GM19240 (cell line): ENCODE data around the gene CX3CR1.
"Not testable (repeated sequence)": the region's sequence is repeated elsewhere in the genome, so short reads cannot be mapped to it uniquely, and the experiment has no call there.

Experiments
- DNase-seq: peaks from one replicate; pipeline ENCODE4 v3.0.0; 2011; ENCODE audit warnings: low spot score; ENCODE audit not compliant: insufficient read length

Gene CX3CR1

DNA sequence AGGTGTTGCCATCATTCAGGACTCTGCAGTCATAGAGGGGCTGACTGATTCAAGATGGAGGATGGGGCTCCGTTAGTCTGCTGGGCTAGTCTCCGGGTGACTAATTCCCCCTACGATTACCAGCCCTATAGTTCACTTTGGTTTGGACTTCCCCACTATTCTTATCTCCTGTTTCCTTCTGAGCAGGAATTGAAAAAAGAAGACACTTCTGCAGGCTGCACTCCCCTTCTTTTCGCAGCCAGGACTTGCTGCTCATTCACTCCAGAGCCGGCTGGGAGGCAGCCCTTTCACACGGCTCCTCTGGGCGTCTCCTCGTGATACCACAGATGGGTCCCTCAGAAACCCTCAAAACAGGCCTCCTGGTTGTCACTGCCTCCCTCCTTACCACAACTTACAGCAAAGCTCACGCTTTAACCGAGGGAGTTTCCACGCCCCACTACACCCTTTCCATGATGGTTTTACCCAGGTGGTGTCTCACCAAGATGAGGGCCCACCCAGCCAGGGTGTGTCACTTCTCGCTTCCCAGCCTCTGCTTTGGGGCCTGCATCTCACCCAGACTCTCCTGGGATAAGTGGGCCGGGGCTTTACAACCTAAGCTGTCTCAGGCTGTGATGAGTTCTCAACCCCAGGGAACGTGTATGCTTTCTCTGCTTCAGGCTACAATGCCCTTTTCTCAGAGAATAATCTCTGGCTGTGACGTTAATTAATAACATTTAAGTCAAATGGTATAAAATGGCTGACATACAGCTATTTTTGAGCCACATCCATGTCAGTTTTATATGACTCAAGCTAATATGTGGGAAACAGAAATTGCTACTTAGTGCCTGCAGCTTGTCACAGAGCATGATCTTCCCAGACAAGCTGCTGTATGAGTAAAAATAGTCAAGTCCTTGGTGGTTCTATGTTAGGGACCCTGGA, 11.9 kb downstream of the CX3CR1 start:
- DNase-seq, result no peak

DNA sequence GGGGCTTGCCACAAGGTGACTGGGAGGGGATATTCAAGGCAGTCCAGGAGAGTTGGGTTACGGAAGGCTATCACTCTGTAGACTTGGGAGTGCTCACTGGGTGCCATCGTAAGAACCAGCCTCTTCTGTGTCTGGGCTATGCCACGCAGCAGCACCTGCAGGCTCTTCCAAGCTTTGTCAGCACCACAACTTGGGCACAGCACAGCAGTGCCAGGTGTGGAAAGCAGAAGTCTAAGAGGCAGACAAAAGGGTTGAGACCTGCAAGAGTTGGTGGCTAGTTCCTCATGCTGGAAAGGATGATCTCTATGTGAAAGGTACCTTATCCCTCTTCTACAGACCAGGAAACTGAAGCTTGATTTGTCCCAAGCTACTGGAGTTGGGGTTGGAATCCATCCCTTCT, 15.8 kb downstream of the CX3CR1 start:
- no peak for DNase-seq

DNA sequence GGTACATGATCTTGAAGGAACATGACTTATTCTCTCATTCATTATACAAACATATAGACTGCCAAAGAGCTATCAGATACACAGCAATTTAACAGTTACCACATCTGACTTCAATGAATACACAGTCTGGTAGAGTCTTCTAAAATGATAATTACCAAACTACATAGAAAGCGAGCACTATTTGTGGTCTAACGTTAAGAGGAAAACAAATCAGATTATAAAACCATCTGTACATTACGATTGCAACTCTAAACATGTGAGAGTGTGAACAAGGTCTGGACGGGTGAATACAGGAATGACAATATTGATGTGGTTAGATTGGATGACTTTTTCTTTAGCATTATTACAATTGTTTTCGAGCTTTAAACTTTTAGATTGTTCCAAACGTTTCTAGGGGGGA, 16.3 kb downstream of the CX3CR1 start:
- no peak for DNase-seq

DNA sequence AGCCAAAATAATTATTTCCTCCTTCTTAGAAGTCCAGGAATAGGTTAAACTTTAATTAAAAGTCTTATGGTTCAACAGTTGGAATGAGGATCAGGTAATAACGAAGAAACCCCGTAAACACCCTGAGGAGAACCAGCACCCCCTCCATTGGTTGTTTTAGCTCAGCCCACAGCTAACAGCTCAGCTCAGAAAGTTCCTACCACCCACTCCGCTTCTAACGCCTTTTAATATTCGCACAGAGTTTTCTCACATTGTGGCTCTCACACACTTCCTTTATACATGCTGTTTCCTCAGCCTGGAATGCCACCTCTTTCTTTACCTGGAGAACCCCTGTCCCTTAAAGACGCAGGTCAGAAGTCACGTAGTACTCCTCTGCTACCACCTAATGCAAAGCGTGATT, 17.0 kb downstream of the CX3CR1 start:
- DNase-seq, result no peak

DNA sequence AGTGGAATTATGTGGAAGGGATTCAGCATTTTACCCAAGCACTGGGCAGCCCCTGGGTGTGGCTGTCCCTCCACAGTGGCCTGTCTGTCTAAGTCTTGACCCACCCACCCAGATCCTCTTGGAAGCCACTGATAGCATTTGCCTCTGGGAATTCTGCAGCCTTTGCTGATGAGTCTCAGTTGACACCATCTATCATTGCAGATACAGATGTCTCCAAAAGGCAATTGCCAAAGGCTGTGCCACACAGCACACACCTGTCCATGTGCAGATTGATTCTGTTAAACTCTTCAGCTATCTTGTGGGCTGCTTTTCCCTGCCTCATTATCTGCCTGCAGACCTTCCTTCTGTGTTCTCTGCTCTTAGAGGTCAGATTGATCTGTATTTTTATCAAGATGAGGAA, 18.1 kb downstream of the CX3CR1 start:
- DNase-seq, result no peak

DNA sequence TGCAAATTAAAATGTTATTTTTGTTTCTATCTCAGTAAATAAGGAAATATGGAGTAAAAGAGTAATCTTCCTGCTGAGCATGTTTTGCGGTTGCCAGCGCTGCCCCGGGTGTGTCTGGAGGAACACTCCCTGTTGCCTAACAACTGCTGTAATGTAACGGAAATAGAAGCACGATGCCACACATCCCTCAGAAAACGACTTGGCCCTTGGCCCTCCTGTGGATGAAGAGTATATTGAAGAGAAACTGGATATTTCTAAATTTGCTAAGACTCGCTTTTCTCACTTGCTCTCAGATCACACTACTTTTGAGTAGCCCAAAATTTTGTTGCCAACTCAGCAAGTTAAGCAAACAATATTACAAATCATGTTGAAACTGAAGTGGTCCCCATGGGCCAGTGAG, 18.9 kb downstream of the CX3CR1 start:
- peak; percentile 49 for DNase-seq

DNA sequence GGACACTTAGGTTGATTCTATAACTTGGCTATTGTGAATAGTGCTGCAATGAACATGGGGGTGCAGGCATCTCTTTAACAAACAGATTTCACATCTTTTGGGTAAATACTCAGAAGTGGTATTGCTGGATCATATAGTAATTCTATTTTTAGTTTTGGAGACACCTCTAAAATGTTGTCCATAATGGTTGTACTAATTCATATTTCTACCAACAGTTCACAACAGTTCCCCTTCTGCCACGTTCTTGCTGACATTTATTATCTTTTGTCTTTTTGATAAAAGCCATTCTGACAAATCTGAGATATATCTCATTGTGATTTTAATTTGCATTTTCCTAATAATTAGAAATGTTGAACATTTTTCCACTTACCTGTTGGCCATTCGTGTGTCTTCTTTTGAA, 19.5 kb downstream of the CX3CR1 start:
- no peak for DNase-seq

DNA sequence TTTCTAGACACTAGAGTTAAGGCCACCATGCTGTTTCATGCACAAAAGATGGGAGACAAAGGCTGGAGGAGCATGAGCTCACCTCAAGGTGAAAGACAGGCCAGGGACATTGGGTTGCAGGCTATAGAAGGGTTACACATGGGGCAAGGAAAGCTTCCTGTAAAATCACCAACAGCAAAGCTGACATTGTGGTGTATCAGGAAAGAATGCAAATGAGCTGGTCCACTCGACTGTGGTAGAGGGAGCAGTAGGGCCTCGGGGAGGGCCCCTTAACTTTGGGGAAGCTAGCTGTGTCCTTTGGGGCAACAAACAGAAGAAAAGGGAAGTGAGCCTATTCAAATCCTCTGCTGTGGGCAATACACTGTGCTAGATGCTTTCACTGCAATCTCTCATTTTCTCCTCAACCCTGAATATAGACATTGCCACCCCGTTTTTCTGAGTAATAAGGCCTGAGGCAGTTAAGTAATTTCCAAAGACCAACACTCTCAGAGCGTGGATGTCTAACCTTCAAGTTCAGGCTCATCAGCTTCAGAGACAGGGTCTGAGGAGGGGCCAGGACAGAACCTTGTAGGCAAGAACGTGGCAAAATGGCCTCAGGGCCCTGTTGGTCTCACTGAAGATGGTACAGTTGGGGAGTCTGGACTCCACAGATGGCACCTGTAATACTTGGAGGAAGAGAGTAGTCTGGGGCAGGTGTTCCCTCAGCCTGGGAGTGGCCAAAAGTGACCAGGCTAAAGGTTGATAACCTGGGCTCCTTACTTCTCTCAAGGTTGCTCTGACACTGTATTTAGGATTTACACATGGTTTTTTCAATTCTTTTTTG, 24.1 kb downstream of the CX3CR1 start:
- peak; percentile 53 for DNase-seq

DNA sequence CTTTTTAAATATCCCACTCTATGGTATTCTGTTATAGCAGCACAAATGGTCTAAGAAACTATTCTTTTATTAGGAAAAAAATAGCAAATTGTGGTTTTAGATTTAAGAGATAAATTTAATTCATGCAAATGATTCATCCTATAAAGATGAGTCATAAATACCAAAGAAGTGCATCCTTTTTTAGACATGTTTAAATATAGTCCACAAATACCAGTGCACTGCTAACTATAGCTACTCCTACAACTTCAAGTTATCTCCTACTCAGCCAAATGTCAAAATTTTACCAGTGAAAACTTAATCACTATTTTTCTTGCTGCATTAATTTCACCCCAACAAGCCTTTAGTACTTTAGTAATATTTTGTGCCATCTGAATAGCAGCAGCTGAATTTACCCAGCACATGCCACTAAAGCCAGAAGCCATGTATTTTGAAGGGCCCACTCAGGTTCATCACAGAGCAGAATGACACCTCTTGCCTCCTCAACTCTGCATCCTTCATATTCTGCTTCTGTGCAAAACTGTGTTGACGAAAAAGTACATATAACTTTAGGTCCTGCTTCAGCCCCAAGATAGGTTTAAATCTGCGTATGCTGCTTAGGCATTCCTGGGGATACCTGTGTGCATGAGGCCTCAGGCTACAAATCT, 24.9 kb downstream of the CX3CR1 start:
- DNase-seq, result no peak

DNA sequence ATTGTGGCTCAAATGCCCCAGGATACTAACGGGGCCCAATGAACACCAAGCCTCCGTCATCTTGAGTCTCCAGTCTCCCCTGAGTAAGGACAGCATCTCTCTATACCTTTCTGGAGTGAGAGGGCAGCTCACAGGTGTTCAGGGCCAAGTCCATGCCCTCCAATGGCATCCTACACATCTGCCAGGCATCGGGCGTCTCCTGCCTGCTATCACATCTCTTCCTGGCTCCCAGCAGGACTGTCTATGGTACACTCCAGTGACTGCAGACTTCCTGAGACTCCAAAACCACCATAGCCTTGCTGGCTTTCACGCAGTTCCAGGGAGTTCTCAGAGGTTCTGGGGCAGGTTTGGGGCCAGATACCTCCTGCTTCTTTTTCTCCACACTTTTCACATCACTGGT, 28.3 kb downstream of the CX3CR1 start:
- no peak for DNase-seq

DNA sequence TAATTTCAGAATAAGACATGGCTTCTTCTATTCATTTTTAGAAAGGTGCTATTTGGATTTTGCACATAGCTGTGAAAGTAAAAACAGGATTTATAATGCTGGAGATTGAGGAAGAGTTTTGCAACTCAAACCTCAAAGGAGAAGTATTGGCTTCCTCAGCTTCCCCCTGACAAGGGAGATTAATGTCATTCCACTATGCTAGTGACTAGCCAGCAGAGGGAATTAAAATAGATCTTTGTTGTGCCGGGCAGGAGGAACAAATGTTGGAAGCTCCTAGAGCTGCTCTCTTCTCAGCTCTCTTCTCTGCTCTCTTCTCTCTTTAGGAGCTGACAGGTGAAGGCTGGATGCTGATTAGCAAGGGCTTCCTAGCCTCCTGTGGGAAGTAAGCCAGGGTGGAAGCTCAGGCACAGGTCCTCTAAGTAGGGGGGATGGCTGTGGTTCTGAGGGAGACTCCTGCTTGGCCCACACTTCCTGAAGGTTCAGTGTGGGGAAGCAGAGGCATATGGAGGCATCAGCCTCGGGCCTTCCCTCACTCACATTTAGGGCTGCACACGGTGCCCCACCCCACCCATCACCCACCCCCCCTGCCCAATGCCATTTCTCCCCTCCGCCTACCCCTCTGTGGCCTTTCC, 29.6 kb downstream of the CX3CR1 start:
- DNase-seq, result no peak

DNA sequence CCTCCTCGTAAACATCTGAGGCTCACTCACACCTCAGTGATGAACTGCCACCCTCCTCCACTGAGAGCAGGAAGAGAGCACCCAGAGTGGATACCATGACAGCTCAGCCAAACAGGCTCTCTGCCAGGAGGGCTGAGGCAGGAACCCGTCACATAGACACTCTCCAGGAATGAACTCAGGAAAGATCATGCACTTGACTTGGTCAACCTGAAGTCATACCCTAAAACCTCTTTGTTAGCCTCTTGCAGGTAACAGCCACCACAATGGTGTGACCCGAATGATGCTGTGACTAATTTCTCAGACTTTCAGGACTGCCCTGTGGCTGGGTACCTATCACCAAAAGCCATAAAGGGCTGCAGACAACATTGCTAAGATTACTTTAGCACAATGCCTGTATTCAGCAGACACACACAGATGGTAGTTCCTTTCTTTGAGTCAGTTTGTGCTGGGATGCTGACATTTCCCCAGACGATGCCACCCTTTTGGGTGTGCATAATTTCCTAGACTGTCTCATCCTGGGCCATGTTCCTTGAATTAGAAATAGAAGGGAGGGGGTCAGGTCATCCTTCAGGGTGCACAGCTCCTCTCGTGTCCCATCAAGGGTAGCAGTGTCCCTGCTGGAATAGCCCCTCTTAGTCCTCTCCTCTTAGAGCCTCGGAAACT, 30.3 kb downstream of the CX3CR1 start:
- no peak for DNase-seq

DNA sequence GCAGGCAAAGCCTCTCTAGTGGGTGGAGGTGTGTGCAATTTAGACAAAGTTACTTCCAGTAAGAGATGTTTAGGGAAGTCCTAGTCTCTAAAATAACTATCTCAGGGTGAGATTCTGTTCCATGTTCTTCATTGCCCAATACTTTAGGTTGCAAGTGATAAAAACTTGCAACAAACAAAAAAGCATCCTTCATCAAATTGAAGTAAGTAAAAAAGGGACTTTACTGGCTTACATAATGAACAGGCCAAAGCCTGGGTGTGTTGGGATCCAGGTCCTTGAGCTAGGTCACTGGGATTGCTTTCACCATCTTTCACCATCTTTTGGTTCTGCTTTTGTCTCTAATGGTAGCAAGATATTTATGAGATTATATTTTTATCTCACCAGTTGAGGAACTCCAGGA, 38.3 kb downstream of the CX3CR1 start:
- no peak for DNase-seq

DNA sequence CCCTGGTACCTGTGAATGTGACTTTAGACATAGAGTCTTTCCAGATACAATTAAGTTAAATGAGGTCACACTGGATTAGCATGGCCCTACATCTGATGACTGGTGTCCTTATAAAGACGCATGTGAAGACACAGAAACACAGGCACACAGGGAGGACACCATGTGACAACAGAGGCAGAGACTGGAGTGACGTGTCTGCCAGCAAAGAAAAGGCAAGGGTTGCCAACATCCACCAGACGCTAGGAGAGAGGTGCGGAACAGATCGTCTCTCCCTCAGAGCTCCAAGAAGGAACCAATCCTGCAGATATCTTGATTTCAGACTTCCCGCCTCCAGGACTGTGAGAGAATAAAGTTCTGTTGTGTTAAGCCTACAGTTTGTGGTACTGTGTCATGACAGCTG, 42.8 kb downstream of the CX3CR1 start:
- no peak for DNase-seq

DNA sequence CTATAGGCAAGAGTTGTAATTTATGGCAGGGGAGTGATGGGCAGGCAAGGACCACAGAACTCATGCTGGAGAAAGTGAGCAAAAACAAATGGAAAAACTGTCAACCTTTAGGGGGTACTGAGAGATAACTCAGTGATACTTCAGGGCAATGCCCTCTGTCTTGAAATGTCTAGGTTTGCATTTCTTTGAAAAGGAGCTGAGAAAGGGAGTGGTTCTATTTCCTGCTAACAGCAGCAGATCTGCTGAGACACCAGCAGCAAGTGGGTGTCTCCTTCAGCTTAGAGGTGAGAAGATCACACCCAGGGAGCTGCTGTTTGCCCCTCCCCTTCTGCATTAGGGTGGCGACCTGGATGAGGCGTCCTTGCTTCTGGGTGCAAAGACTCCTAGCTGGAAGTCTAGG, 45.2 kb downstream of the CX3CR1 start:
- no peak for DNase-seq

DNA sequence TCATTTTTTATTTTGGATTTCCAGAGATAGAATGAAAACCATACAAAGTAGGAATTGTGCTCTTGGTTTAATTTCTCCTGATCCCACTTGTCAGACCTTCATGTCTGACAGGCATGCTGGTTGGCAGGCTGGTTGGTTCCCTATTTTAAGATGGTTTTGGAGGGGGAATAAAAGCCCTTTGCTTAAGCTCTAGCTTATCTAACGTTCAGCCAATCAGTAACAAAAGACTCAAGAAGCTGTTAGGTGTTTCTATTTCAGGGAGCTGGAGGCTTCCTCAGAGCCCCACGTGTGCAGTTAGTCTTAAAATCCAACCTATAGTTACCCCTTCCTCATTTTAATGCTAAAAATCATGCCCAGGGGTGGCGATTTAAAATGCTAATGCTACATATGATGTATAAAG, 47.0 kb downstream of the CX3CR1 start:
- no peak for DNase-seq

DNA sequence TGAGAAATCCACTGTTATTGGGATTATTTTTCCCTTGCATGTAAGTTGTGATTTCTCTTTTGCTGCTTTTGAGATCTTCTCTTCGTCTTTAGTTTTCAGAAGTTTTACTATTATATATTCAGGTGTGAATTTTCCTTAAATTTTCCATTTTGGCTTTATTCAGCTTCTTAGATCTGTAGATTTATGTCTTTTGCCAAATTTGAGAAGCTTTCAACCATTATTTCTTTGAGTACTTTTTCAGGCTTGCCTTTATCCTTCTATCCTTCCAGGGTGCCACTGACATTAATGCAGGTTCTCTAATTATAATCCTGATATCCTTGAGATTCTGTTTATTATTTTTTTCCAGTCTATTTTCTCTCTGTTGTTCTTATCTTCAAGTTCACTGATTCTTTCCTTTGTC, 49.4 kb downstream of the CX3CR1 start:
- no peak for DNase-seq

DNA sequence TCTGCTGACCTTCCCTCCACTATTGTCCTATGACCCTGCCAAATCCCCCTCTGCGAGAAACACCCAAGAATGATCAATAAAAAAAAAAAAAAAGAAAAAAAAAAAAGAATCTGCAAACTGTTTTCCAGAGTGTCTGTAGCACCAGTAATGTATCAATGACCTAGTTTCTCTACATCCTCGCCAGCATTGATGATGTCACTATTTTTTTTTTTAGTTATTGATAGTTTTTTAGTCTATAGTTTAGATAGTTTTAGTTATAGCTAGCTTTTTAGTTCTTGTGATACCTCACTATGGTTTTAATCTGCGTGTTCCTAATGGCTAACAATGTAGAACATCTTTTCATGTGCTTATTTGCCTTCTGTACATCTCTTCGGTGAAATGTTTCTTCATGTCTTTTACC, 51.3 kb downstream of the CX3CR1 start:
- DNase-seq, result no peak

DNA sequence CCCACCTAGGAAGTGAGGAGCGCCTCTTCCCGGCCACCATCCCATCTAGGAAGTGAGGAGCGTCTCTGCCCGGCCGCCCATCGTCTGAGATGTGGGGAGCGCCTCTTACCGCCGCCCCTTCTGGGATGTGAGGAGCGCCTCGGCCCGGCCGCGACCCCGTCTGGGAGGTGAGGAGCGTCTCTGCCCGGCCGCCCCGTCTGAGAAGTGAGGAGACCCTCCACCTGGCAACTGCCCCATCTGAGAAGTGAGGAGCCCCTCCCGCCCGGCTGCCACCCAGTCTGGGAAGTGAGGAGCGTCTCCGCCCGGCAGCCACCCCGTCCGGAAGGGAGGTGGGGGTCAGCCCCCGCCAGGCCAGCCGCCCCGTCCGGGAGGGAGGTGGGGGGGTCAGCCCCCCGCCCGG, 52.2 kb downstream of the CX3CR1 start:
- DNase-seq, result not testable (repeated sequence)

DNA sequence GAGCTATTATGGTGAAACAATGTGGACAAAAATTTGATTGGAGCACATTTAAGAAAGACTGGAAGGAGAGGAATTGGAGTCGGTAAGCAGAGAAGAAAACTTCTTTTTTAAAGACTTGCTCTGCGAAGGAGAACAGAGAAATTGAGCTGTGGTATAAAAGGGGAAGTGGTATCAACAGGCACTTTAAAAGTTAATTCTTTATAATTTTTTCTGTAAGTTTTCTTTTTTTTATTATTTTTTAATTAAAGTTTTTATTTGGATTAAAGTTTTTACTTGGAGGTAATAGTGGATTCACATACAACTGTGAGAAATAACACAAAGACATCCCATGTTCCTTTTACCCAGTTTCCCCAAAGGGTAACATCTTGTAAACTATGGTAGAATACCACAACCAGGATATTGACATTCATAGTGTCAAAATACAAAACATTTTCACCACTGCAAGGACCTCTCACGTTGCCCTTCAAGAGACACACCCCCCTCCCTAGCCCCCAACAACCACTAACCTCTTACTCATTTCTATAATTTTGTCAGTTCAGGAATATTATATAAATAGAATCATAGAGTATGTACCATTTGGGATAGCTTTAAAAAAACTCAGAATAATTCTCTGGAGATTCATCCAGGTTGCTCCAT, 53.6 kb downstream of the CX3CR1 start:
- no peak for DNase-seq

DNA sequence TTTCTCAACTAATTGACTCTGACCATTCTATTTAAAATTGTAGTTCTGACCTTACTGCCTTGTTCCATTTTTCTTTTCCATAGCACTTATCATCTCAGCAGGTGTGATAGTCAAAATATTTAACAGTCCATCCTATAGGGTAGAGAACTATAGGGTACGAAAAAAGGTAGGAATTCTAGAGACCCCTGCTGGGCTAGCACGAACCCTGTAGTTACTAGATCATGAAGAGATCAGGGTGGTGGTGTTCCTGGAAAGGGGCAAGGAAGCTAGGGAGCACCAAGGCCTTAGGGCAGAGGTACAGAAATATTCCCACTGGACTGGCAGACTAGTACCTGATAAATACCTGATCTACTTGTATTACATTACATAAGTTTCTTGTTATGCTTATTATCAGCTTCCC, 55.5 kb downstream of the CX3CR1 start:
- no peak for DNase-seq
